HepG2 (cell line): ENCODE measurements around the gene PSMB11. TPM values are rescaled to one million over a fixed set of nuclear protein-coding genes. Genes with fewer than 3 reads are reported as not detected.

Experiments used
- ATAC-seq: fragments of 200-7000 bp; cut with Tn5 transposase; 3 replicates; pipeline ENCODE4 v1.9.1; 2020; ENCODE audit warnings: mild to moderate bottlenecking, moderate library complexity
- BruUV-seq: library from RNA; stranded (reverse); fragments of 400-500 nt; replicated peaks from 2 replicates; lab custom pipeline; 2021; lab: Mats Ljungman, UMichigan
- CTCF ChIA-PET: fragments of 300-600 bp; formaldehyde crosslinking; extraction: SDS; loops from one replicate; lab custom pipeline; 2021; ENCODE audit warnings: low total read pairs, inconsistent platforms, low intra/inter-chr PET ratio; lab: Yijun Ruan, JAX
- POLR2A ChIA-PET: fragments of 350-600 bp; sonication (Branson Sonifier 250); formaldehyde crosslinking; loops from one replicate; lab custom pipeline; 2020; ENCODE audit warnings: antibody characterized with exemption, inconsistent platforms; lab: Yijun Ruan, JAX
- DNase-seq: peaks from one replicate; pipeline ENCODE4 v3.0.0-alpha.2; 2015; ENCODE audit warnings: low spot score
- FAIRE-seq: peaks from 3 replicates; lab custom pipeline; 2011; peaks lifted over from hg19 to GRCh38; lab: Jason Lieb, UNC
- H2AFZ ChIP-seq: one replicate; pipeline ENCODE4 v1.6.1; 2011; ENCODE audit warnings: low read length, inconsistent platforms
- H3K27ac ChIP-seq: fragments of 300-600 bp; 3 replicates; pipeline ENCODE4 v1.8.0; 2011; ENCODE audit warnings: mixed run types, mild to moderate bottlenecking, mixed read lengths, low read length, inconsistent platforms; ENCODE audit not compliant: insufficient read depth; ENCODE audit errors: extremely low read length
- H3K27me3 ChIP-seq, 2 experiments: fragments of 200-600 bp in 1 of 2; 2 replicates in 1 of 2; 3 replicates in 1 of 2; pipeline versions ENCODE4 v1.6.0 to v1.8.0; 2011; ENCODE audit warnings: low read length in 2 of 2, mild to moderate bottlenecking in 2 of 2, moderate library complexity in 2 of 2, inconsistent platforms in 1 of 2; ENCODE audit not compliant: insufficient read depth in 2 of 2, control insufficient read depth in 1 of 2
- H3K36me3 ChIP-seq, 2 experiments: fragments of 200-600 bp in 1 of 2; replicated peaks in 1 of 2; 2 replicates in 1 of 2; 3 replicates in 1 of 2; pipeline versions ENCODE4 v1.5.1 to v1.8.0; 2011; ENCODE audit warnings: low read length in 2 of 2, inconsistent platforms in 1 of 2; ENCODE audit not compliant: insufficient read depth in 2 of 2, control insufficient read depth in 1 of 2
- H3K4me1 ChIP-seq: 2 replicates; pipeline ENCODE4 v1.5.1; 2012; ENCODE audit warnings: low read length, inconsistent platforms; ENCODE audit not compliant: insufficient read depth
- H3K4me2 ChIP-seq: 2 replicates; pipeline ENCODE4 v1.6.0; 2011; ENCODE audit warnings: low read depth, low read length, inconsistent platforms
- H3K4me3 ChIP-seq, 3 experiments: fragments of 200-600 bp in 1 of 3; sonication (generic), shearing (Covaris generic) in 1 of 3; replicated peaks in 1 of 3; 2 replicates each; pipeline ENCODE4 v1.5.1; 2011 to 2016; ENCODE audit warnings: low read length in 3 of 3, inconsistent platforms in 2 of 3, low read depth in 2 of 3, mild to moderate bottlenecking in 2 of 3, control low read depth in 1 of 3, mixed read lengths in 1 of 3; ENCODE audit not compliant: insufficient read depth in 1 of 3
- H3K79me2 ChIP-seq: one replicate; pipeline ENCODE4 v1.6.1; 2011; ENCODE audit warnings: low read length, inconsistent platforms; ENCODE audit not compliant: insufficient read depth
- H3K9ac ChIP-seq: 2 replicates; pipeline ENCODE4 v1.6.0; 2011; ENCODE audit warnings: mild to moderate bottlenecking, low read depth, low read length, inconsistent platforms; ENCODE audit not compliant: insufficient read depth
- H3K9me3 ChIP-seq: 2 replicates; pipeline ENCODE4 v1.5.1; 2012; ENCODE audit warnings: mild to moderate bottlenecking, low read length
- H4K20me1 ChIP-seq: 2 replicates; pipeline ENCODE4 v1.6.0; 2011; ENCODE audit warnings: inconsistent platforms, mild to moderate bottlenecking, low read length, moderate library complexity; ENCODE audit not compliant: insufficient read depth
- ATF7 ChIP-seq, 2 experiments: fragments of 450-650 bp in 1 of 2; sonication (generic) in 1 of 2; formaldehyde crosslinking in 1 of 2; IDR thresholded peaks; 2 replicates each; pipeline versions ENCODE4 v1.4.0 to v1.6.1; 2016 to 2020; ENCODE audit warnings: antibody characterized with exemption in 1 of 2, mild to moderate bottlenecking in 1 of 2, missing genetic modification reagents in 1 of 2
- POLR2G ChIP-seq: fragments of 200-400 bp; formaldehyde crosslinking; IDR thresholded peaks from 2 replicates; pipeline ENCODE4 v1.6.1; 2018; ENCODE audit warnings: mild to moderate bottlenecking, low read depth, low read length, moderate library complexity
- TMF1 ChIP-seq: sonication (generic); formaldehyde crosslinking; IDR thresholded peaks from 2 replicates; pipeline ENCODE4 v1.8.1; 2022; ENCODE audit warnings: low read depth, missing genetic modification reagents
- ZFP41 ChIP-seq: sonication (generic); formaldehyde crosslinking; IDR thresholded peaks from 2 replicates; pipeline ENCODE4 v1.4.0; 2020; ENCODE audit warnings: mild to moderate bottlenecking, missing genetic modification reagents, borderline replicate concordance
- ZNF354B ChIP-seq: sonication (generic); formaldehyde crosslinking; IDR thresholded peaks from 2 replicates; pipeline ENCODE4 v1.8.0; 2022; ENCODE audit warnings: mild to moderate bottlenecking, missing genetic modification reagents
- WGBS: methylation state at CpG from one replicate; pipeline ENCODE4 v1.1.6; 2017; ENCODE audit warnings: low lambda C conversion rate; 5-methylcytosine and 5-hydroxymethylcytosine counted together
- in situ Hi-C: cut with HindIII; loops from 2 replicates; pipeline ENCODE4 v1.10.0; 2017; ENCODE audit warnings: low pct_unique_long_range_greater_than_20kb; ENCODE audit not compliant: extremely low pct_ligation_motif_present
- intact Hi-C: fragments of 100-400 bp; cut with micrococcal nuclease; formaldehyde crosslinking; loops from one replicate; pipeline ENCODE4 v1.10.0; 2022; ENCODE audit not compliant: unreplicated experiment
- polyA plus RNA-seq, 8 experiments: library from polyadenylated mRNA; depleted of rRNA in 3 of 8; stranded (reverse) in 7 of 8; unstranded in 1 of 8; fragments of >200 nt; fragmentation: Illumina TruSeq in 4 of 8; extraction: Trizol in 4 of 8; gene quantifications; 2 replicates each; pipeline versions ENCODE4 v1.2.1 to v1.2.3, GENCODE V29; 2011 to 2016; ENCODE audit warnings: low read depth in 4 of 8, missing spikeins in 1 of 8, mixed read lengths in 1 of 8; ENCODE audit not compliant: insufficient read depth in 1 of 8
- total RNA-seq, 5 experiments: library from RNA; depleted of rRNA; stranded (reverse); fragments of >200 nt; fragmentation: Illumina TruSeq; extraction: Trizol; gene quantifications; 2 replicates each; pipeline ENCODE4 v1.2.3, GENCODE V29; 2016; ENCODE audit warnings: low read depth in 1 of 5
- TF ChIP-seq, protein P1 (sequence below): sonication (generic); formaldehyde crosslinking; IDR thresholded peaks from 2 replicates; pipeline ENCODE4 v1.8.1; 2023; ENCODE audit warnings: mild to moderate bottlenecking, missing genetic modification reagents
- TF ChIP-seq, protein P2 (sequence below): sonication (generic); formaldehyde crosslinking; IDR thresholded peaks from 2 replicates; pipeline ENCODE4 v1.8.0; 2022; ENCODE audit warnings: low read depth, missing genetic modification reagents

Gene PSMB11
- total and polyA plus RNA-seq, 2 of the 13 experiments (the other 11 are each of a cell fraction or from before 2014, with no cell fraction given), result not detected

DNA sequence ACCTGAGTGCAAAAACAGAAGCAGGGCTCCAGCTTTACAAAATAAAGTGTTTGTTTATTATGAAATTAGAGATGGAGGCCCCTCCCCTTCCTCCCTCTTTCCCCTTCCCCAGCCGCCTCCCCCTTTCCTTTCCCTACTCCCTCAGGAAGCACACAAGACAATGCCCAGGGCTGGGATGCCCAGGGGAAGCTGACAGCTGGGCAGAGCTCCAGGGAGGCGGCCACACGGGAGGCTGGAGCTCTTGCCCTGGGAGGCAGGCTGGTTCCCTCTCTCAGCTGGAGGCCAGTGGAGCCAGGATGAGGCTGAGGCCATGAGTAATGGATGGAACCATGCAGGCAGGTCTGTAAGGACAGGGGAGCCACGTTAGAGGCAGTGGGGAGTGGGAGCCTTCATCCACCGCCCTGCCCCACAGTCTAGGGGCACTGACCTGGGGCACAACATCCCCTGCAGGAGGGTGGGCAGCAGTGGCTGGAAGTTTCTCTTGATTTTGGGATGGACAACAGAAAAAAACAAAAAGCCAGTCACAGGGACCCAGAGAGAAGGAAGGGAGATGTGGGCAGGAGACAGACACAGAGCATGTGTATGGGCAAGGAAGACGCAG, 5.1 kb downstream of the PSMB11 start (continued):
- peak; percentile 77; the same call in 1 of the 2 replicates for TF ChIP-seq ZFP41

DNA sequence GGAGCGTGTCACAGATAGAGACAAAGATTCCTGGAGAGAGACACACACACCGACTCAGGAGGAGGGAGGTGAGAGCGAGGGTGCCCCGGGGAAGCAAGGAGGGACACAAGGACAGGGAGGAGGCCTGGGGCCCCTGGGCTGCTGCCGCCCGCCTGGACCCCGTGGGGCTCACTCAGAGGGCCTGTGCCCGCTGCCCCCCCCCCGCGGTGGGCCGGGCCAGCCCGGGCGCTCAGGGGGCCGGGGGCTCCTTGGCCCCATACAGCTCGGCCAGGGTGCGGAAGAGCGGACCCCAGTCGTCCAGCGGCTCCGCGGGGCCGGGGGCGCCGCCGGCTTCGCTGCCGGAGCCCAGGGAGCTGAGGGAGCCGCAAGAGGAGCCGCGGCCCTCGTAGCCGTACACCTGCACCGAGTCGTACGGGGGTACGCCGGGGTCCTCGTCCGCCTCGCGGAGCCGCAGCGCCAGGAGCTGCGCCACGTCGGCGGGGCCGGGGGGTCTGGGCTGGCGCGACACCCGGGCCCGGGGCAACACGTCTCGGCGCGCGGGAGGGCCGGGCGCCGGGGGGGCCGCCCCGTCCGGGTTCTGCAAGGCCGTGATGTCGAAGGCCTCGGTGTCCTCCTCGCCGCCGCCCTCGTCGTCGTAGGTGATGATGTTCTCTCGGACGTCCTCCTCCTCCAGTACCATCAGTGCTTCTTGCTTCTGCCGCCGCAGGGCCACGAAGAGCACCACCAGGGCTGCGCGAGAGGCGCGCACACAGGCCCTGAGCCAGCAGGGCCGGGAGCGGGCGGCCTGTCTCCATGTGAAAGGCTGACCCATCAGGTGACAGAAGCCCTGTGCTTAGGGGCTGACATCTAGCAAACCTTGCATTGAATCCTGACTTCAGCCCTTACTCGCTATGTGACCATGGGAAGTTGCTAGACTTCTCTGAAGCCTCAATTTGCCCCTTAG, 6.0 kb downstream of the PSMB11 start:
- POLR2A ChIA-PET, result interaction anchor here (1.0 to 1.3 kb wide), 2 partner anchors 10 to 72 kb away, joined by 3 read pairs; no protein-coding TSS in a partner anchor
- TF ChIP-seq, protein P1, sequence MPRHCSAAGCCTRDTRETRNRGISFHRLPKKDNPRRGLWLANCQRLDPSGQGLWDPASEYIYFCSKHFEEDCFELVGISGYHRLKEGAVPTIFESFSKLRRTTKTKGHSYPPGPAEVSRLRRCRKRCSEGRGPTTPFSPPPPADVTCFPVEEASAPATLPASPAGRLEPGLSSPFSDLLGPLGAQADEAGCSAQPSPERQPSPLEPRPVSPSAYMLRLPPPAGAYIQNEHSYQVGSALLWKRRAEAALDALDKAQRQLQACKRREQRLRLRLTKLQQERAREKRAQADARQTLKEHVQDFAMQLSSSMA (CRISPR knock-in tag), result no peak
- TF ChIP-seq ATF7 (IDR thresholded peaks at IDR 0.05) (no peak), ATF7 (CRISPR knock-in tag; IDR thresholded peaks at IDR 0.05) (no peak), POLR2G (no peak), TMF1 (CRISPR knock-in tag) (0 out of 2 replicates have a peak, but pooled peaks have one; percentile 28), ZNF354B (no peak)
- TF ChIP-seq, protein P2, sequence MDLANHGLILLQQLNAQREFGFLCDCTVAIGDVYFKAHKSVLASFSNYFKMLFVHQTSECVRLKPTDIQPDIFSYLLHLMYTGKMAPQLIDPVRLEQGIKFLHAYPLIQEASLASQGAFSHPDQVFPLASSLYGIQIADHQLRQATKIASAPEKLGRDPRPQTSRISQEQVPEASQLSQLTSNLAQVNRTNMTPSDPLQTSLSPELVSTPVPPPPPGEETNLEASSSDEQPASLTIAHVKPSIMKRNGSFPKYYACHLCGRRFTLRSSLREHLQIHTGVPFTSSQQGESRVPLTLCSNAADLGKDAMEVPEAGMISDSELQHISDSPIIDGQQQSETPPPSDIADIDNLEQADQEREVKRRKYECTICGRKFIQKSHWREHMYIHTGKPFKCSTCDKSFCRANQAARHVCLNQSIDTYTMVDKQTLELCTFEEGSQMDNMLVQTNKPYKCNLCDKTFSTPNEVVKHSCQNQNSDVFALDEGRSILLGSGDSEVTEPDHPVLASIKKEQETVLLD (CRISPR knock-in tag), result no peak
- TF ChIP-seq, all 625 proteins: peak for 1
- Histone ChIP-seq H3K27ac (no peak overlapping the region), H2AFZ (no peak overlapping the region), H3K4me1 (peaks cover 20% of the 10 kb centered on the region), H3K9ac (no peak overlapping the region), H3K9me3 (no peaks in the 10 kb centered on the region), H3K4me3 (no peak overlapping the region), H4K20me1 (no peaks in the 10 kb centered on the region), H3K27me3 (peaks cover 11 to 23% of the 10 kb centered on the region in 2 experiments), H3K4me2 (no peak overlapping the region), H3K79me2 (no peaks in the 10 kb centered on the region), H3K36me3 (no peaks in the 10 kb centered on the region)
- in situ Hi-C loops, result no loop called here
- intact Hi-C loops, result no loop called here
- CTCF ChIA-PET, result interaction anchor here (1.4 kb wide), 1 partner anchor 61 kb away, joined by 5 read pairs; no protein-coding TSS in a partner anchor
- FAIRE-seq (no peak), ATAC-seq (no peak), DNase-seq (no peak)
- 82% methylated on average over 85 of the region's 85 CpGs for WGBS
- no TSS peak for BruUV-seq
